Nephron (organoid): ENCODE data around the gene CHMP3.

Source experiments
- H3K27ac Mint-ChIP-seq, 3 experiments: 2 replicates each; pipeline ENCODE4 v1.8.0; 2020; ENCODE audit warnings: mixed read lengths in 3 of 3, mild to moderate bottlenecking in 2 of 3, moderate library complexity in 1 of 3
- H3K27me3 Mint-ChIP-seq: 2 replicates; pipeline ENCODE4 v1.8.0; 2021; ENCODE audit warnings: low read depth, mild to moderate bottlenecking, moderate library complexity, mixed read lengths
- H3K36me3 Mint-ChIP-seq: 2 replicates; pipeline ENCODE4 v1.8.0; 2020; ENCODE audit warnings: low read depth, mixed read lengths
- H3K4me1 Mint-ChIP-seq: 2 replicates; pipeline ENCODE4 v1.8.0; 2020; ENCODE audit warnings: mixed read lengths
- H3K4me3 Mint-ChIP-seq, 3 experiments: 2 replicates each; pipeline ENCODE4 v1.8.0; 2020; ENCODE audit warnings: mild to moderate bottlenecking in 3 of 3, mixed read lengths in 3 of 3, moderate library complexity in 2 of 3
- H3K9me3 Mint-ChIP-seq: 2 replicates; pipeline ENCODE4 v1.8.0; 2020; ENCODE audit warnings: mixed read lengths
- TF ChIP-seq, protein P1 (sequence below), 3 experiments: fragments of 200-600 bp; sonication (generic); IDR thresholded peaks; one replicate each; pipeline ENCODE4 v1.5.0; 2021; ENCODE audit warnings: antibody characterized with exemption in 3 of 3; ENCODE audit not compliant: unreplicated experiment in 3 of 3

The CHMP3 gene

DNA sequence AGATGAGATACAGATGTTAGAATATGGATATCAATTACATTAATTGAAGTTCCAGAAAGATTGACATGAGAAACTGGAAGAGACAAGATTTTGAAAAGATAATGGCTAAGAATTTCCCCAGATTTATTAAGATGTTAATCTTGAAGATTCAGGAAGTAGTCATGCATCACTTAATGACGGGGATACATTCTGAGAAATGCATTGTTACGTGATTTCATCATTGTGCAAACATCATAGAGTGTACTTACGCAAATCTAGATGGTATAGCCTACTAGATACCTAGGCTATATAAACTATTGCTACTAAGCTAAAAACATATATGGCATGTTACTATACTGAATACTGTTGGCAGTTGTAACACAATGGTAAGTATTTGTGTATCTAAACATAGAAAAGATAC is 6.8 kb upstream of the CHMP3 start:
- Mint-ChIP-seq H3K4me3 (no peak overlapping the region), H3K36me3 (no peaks in the 10 kb centered on the region)
- TF ChIP-seq, protein P1, sequence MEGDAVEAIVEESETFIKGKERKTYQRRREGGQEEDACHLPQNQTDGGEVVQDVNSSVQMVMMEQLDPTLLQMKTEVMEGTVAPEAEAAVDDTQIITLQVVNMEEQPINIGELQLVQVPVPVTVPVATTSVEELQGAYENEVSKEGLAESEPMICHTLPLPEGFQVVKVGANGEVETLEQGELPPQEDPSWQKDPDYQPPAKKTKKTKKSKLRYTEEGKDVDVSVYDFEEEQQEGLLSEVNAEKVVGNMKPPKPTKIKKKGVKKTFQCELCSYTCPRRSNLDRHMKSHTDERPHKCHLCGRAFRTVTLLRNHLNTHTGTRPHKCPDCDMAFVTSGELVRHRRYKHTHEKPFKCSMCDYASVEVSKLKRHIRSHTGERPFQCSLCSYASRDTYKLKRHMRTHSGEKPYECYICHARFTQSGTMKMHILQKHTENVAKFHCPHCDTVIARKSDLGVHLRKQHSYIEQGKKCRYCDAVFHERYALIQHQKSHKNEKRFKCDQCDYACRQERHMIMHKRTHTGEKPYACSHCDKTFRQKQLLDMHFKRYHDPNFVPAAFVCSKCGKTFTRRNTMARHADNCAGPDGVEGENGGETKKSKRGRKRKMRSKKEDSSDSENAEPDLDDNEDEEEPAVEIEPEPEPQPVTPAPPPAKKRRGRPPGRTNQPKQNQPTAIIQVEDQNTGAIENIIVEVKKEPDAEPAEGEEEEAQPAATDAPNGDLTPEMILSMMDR (IDR thresholded peaks at IDR 0.05; ENCODE audit: unreplicated experiment in 3 of 3) = no peak

DNA sequence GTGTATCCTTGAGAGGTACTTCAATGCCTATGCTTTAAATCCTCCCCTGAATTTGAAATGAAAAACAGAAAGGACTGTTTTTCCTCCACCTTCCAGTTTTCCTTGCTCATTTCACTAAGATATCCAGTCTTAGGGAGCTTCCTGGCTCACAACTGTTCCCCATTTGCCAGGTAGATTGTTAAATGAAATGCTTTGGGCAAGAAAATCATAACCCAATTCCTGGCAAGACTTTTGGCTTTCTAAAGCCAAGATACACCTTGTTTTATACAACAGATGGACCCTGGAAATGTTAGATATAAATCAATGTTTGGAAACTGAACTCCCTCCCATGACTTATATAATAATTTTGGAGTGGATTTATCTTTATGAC is 3.6 kb upstream of the CHMP3 start:
- H3K27ac Mint-ChIP-seq = peak overlapping the region; percentile 4 to 76 (median 73)
- peaks cover 1% of the 10 kb centered on the region for H3K36me3 Mint-ChIP-seq
- no peaks in the 10 kb centered on the region for H3K9me3 Mint-ChIP-seq
- H3K27me3 Mint-ChIP-seq = no peaks in the 10 kb centered on the region
- peak overlapping the region in 1 of 3 experiments; percentile 49 for H3K4me3 Mint-ChIP-seq
- TF ChIP-seq, protein P1 (IDR thresholded peaks at IDR 0.05; ENCODE audit: unreplicated experiment in 3 of 3) = no peak
- peaks cover 33% of the 10 kb centered on the region for H3K4me1 Mint-ChIP-seq

More for the DNA sequence above, 6.8 kb upstream of the CHMP3 start:
- Mint-ChIP-seq H3K4me1 (peaks cover 16% of the 10 kb centered on the region), H3K27me3 (no peaks in the 10 kb centered on the region), H3K27ac (no peak overlapping the region), H3K9me3 (no peaks in the 10 kb centered on the region)

DNA sequence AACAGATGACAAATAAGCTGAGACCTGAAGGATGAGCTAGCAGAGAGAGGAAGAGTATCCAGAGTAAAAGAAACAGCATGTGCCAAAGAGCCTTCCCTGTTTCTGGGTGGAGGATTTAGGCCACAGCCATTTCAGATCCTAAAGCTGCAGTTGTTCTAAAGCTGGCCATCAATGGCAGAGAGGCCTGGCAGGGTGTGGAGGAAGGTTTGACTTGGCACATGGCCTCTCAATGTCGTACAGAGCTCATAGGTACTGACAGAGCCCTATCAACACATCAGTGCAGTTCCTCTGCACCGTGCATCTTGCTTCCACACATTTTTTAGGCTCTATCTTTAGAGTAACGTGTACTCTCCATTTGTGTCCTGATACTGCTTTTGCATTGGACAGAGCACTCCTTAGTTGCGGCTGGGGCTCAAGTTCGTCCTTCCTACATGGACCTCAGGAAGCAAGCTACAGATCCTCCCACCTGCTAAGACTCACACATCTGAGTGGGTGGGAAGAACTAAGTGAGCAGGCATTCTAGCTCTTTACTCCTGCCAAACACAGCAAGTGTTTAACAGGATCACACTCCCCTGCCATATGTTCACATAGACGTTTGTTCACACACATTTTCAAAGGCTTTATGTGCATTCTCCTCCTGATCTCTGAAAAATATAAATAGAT is 3.0 kb upstream of the CHMP3 start:
- TF ChIP-seq, protein P1 (IDR thresholded peaks at IDR 0.05; ENCODE audit: unreplicated experiment in 3 of 3) = no peak
- Mint-ChIP-seq H3K4me1 (peaks cover 38% of the 10 kb centered on the region), H3K4me3 (peak overlapping the region in 1 of 3 experiments; percentile 49), H3K27ac (peak overlapping the region; percentile 4 to 76 (median 73)), H3K27me3 (no peaks in the 10 kb centered on the region), H3K9me3 (no peaks in the 10 kb centered on the region), H3K36me3 (peaks cover 7% of the 10 kb centered on the region)

DNA sequence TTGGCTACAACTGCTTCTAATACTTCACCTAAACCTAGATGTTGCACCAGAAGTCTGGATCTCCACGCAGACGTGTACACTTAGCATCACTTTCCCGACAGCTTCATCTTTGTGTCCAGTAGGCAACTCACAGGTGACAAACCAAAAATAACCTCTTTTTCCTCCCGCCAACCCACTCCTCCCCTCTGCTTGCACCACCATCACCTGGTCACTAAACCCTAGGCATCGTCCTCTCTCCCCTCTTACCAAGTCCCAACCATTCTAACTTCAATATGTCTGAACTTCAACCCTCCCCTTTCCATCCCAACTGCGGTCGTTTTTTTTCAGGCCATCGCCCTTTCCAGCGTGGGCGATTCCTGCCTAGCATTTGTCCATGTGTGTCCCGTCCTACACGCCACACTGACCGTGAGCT is 413 bp upstream of the CHMP3 start:
- H3K27ac Mint-ChIP-seq = peak overlapping the region; percentile 97 to 99 (median 99)
- no peaks in the 10 kb centered on the region for H3K27me3 Mint-ChIP-seq
- H3K4me3 Mint-ChIP-seq = peak overlapping the region; percentile 95 to 98 (median 98)
- TF ChIP-seq, protein P1 (IDR thresholded peaks at IDR 0.05; ENCODE audit: unreplicated experiment in 3 of 3) = no peak
- peaks cover 40% of the 10 kb centered on the region for H3K4me1 Mint-ChIP-seq
- H3K9me3 Mint-ChIP-seq = peaks cover 4% of the 10 kb centered on the region
- H3K36me3 Mint-ChIP-seq = peaks cover 8% of the 10 kb centered on the region

DNA sequence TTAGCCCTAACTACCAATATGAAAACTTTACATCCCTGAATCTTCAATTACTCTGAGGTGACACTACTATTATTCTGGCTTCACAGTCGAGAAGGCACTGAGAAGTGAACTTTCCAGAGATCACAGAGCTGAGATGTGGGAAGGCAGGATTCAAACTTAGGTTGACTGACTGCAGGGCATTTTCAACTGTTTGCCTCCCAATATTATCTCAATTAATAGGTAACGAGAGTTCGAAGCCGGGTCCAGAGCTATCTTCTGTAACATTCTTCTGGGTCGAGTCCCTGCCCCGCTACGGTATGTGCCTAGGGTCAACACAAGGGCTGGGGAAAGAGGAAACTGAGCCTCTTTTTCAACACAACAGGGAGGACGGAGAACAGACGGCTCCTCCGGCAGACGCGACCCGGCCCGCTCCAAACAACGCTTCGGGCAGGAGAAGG is 740 bp downstream of the CHMP3 start:
- Mint-ChIP-seq H3K27ac (peak overlapping the region; percentile 97 to 99 (median 99)), H3K36me3 (peaks cover 8% of the 10 kb centered on the region), H3K9me3 (peaks cover 4% of the 10 kb centered on the region), H3K4me3 (peak overlapping the region; percentile 95 to 98 (median 98)), H3K4me1 (peaks cover 40% of the 10 kb centered on the region), H3K27me3 (no peaks in the 10 kb centered on the region)
- TF ChIP-seq, protein P1 (IDR thresholded peaks at IDR 0.05; ENCODE audit: unreplicated experiment in 3 of 3) = no peak

DNA sequence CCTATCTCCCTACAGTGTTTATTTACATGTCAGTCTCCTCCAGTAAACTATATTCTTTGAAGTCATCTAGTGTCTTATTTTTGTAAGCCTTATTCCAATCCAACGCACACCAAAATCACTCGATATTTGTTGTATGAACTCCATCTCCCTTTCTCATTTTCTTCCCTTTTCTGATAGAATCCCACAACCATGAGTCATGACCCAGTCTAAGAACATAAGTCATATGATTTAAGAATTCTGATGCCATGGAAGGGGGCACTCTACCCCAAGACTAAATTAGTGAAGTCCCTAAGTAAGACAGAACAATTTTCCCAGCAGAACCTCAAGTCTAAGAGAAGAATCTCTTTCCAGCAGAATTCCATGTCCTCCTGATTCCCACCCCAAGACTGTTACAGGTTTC is 5.4 kb downstream of the CHMP3 start:
- no peak overlapping the region for H3K27ac Mint-ChIP-seq
- TF ChIP-seq, protein P1 (IDR thresholded peaks at IDR 0.05; ENCODE audit: unreplicated experiment in 3 of 3) = no peak
- H3K27me3 Mint-ChIP-seq = no peaks in the 10 kb centered on the region
- H3K9me3 Mint-ChIP-seq = peaks cover 14% of the 10 kb centered on the region
- peaks cover 15% of the 10 kb centered on the region for H3K4me1 Mint-ChIP-seq
- H3K4me3 Mint-ChIP-seq = no peak overlapping the region
- peaks cover 36% of the 10 kb centered on the region for H3K36me3 Mint-ChIP-seq
